ENCODE measurements around the gene L1CAM.

DNA sequence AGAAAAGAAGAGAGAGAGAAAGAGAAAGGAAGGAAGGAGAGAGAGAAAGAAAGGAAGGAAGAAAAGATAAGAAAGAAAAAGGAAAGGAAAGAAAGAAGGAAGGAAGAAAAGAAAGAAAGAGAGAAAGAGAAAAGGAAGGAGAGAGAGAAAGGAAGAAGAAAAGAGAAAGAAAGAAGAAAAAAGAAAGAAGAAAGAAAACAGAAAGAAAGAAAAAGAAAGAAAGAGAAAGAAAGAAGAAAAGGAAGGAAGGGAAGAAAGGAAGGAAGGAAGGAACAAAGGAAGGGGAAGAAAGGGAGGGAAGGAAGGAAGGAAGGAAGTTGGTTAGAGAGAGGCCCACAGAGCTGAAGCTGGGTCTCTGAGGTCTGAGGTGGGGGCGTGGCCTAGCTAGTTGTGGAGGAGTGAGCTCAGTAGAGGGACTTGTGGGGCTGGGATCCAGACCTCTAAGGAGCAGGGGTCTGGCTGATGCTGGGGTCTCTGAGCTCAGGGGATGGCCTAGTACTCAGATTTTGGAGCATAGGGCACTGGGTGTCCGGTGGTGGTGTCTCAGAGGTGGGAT, 28.5 kb downstream of the L1CAM start:
- TF ChIP-seq, protein P1, sequence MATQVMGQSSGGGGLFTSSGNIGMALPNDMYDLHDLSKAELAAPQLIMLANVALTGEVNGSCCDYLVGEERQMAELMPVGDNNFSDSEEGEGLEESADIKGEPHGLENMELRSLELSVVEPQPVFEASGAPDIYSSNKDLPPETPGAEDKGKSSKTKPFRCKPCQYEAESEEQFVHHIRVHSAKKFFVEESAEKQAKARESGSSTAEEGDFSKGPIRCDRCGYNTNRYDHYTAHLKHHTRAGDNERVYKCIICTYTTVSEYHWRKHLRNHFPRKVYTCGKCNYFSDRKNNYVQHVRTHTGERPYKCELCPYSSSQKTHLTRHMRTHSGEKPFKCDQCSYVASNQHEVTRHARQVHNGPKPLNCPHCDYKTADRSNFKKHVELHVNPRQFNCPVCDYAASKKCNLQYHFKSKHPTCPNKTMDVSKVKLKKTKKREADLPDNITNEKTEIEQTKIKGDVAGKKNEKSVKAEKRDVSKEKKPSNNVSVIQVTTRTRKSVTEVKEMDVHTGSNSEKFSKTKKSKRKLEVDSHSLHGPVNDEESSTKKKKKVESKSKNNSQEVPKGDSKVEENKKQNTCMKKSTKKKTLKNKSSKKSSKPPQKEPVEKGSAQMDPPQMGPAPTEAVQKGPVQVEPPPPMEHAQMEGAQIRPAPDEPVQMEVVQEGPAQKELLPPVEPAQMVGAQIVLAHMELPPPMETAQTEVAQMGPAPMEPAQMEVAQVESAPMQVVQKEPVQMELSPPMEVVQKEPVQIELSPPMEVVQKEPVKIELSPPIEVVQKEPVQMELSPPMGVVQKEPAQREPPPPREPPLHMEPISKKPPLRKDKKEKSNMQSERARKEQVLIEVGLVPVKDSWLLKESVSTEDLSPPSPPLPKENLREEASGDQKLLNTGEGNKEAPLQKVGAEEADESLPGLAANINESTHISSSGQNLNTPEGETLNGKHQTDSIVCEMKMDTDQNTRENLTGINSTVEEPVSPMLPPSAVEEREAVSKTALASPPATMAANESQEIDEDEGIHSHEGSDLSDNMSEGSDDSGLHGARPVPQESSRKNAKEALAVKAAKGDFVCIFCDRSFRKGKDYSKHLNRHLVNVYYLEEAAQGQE (IDR thresholded peaks at IDR 0.05; ENCODE audit: insufficient read depth in 1 of 2, low read depth in 2 of 2, low read length in 2 of 2): no peak
- TF ChIP-seq TAF1 (IDR thresholded peaks at IDR 0.05; ENCODE audit: borderline replicate concordance, insufficient read depth, low read length) (no peak), POLR2AphosphoS5 (IDR thresholded peaks at IDR 0.05; ENCODE audit: low read depth, low read length) (no peak), SIN3A (IDR thresholded peaks at IDR 0.05; ENCODE audit: borderline replicate concordance, insufficient read depth, low read length) (no peak), FOXP2 (optimal IDR thresholded peaks at IDR 0.05; ENCODE audit: borderline replicate concordance, extremely low read depth, extremely low read length, insufficient read depth) (no peak)
